Activated CD8-positive, alpha-beta T cell treated with anti-CD3 and anti-CD28 coated beads for 36 hours (primary cell): Measurements from ENCODE around the gene CENPP. TPM values are rescaled to one million over a fixed set of nuclear protein-coding genes. Genes with fewer than 3 reads are reported as not detected.

Experiments
- ATAC-seq: fragments of 200-7000 bp; cut with Tn5 transposase; one replicate; pipeline ENCODE4 v1.10.0; 2021; ENCODE audit warnings: mild to moderate bottlenecking, moderate library complexity
- CTCF ChIA-PET: fragments of 350-600 bp; sonication (Branson Sonifier 250); formaldehyde crosslinking; loops from one replicate; lab custom pipeline; 2021; ENCODE audit warnings: antibody characterized with exemption; lab: Charles Lee
- POLR2A ChIA-PET: fragments of 350-600 bp; sonication (Branson Sonifier 250); formaldehyde crosslinking; loops from one replicate; lab custom pipeline; 2021; ENCODE audit warnings: antibody characterized with exemption; lab: Charles Lee
- DNase-seq: peaks from one replicate; pipeline ENCODE4 v3.0.0-alpha.2; 2020
- H3K27ac Mint-ChIP-seq: one replicate; pipeline ENCODE4 v1.8.0; 2021; ENCODE audit warnings: mild to moderate bottlenecking, mixed read lengths
- H3K27me3 Mint-ChIP-seq: one replicate; pipeline ENCODE4 v1.8.0; 2021; ENCODE audit warnings: mixed read lengths
- H3K36me3 Mint-ChIP-seq: one replicate; pipeline ENCODE4 v1.8.0; 2021; ENCODE audit warnings: low read depth, mixed read lengths
- H3K4me1 Mint-ChIP-seq: one replicate; pipeline ENCODE4 v1.8.0; 2021; ENCODE audit warnings: low read depth, mixed read lengths
- H3K4me3 Mint-ChIP-seq: one replicate; pipeline ENCODE4 v1.8.0; 2021; ENCODE audit warnings: mild to moderate bottlenecking, moderate library complexity, mixed read lengths
- H3K9me3 Mint-ChIP-seq: one replicate; pipeline ENCODE4 v1.8.0; 2021; ENCODE audit warnings: mixed read lengths
- CTCF ChIP-seq: fragments of 200-600 bp; IDR thresholded peaks from one replicate; pipeline ENCODE4 v1.8.0; 2022; ENCODE audit warnings: antibody characterized with exemption, mild to moderate bottlenecking
- intact Hi-C: fragments of 100-400 bp; cut with micrococcal nuclease; formaldehyde crosslinking; loops from one replicate; pipeline ENCODE4 v1.10.0; 2022
- total RNA-seq, 2 experiments: library from RNA; stranded (reverse); gene quantifications; one replicate each; pipeline ENCODE4 v1.2.3, GENCODE V29; 2021

CENPP gene
- total RNA-seq, 2 experiments from 2014 or later, result 22.5 to 28.7 TPM

GRCh38 chr9:92345582-92345981 is 19.8 kb downstream of the CENPP start:
- Mint-ChIP-seq H3K4me1 (peaks cover under 1% of the 10 kb centered on the region), H3K36me3 (peaks cover 29% of the 10 kb centered on the region), H3K27me3 (no peaks in the 10 kb centered on the region), H3K27ac (no peak overlapping the region), H3K4me3 (no peak overlapping the region), H3K9me3 (no peaks in the 10 kb centered on the region)
- no peak for ATAC-seq
- intact Hi-C loops, result no loop called here
- CTCF ChIA-PET, result no interaction called here
- no peak for TF ChIP-seq CTCF
- POLR2A ChIA-PET, result no interaction called here
- no peak for DNase-seq

- ATAC-seq (no peak), DNase-seq (no peak)
- intact Hi-C loops, result no loop called here
- ChIA-PET CTCF (no interaction called here), POLR2A (interaction anchor here (1.0 kb wide), 1 partner anchor 25 kb away, joined by 3 read pairs; the partner anchor contains the start of gene CENPP)
- Mint-ChIP-seq H3K9me3 (peaks cover 4% of the 10 kb centered on the region), H3K36me3 (peaks cover 36% of the 10 kb centered on the region), H3K4me3 (no peak overlapping the region), H3K27ac (no peak overlapping the region), H3K27me3 (no peaks in the 10 kb centered on the region), H3K4me1 (peaks cover 4% of the 10 kb centered on the region)
- TF ChIP-seq CTCF, result no peak
Observed at GRCh38 chr9:92349771-92350739, 24.3 kb downstream of the CENPP start.

GRCh38 chr9:92350740-92351133 is 25.0 kb downstream of the CENPP start:
- no peak for TF ChIP-seq CTCF
- intact Hi-C loops, result no loop called here
- Mint-ChIP-seq H3K9me3 (peaks cover 9% of the 10 kb centered on the region), H3K27ac (no peak overlapping the region), H3K27me3 (no peaks in the 10 kb centered on the region), H3K4me3 (no peak overlapping the region), H3K4me1 (peaks cover 4% of the 10 kb centered on the region), H3K36me3 (peaks cover 41% of the 10 kb centered on the region)
- DNase-seq (no peak), ATAC-seq (no peak)
- CTCF ChIA-PET, result interaction anchor here (1.1 kb wide), 1 partner anchor 18 kb away, joined by 3 read pairs; no protein-coding TSS in a partner anchor
- POLR2A ChIA-PET, result interaction anchor here (1.0 kb wide), 1 partner anchor 25 kb away, joined by 3 read pairs; the partner anchor contains the start of gene CENPP

- Mint-ChIP-seq H3K4me1 (peaks cover 4% of the 10 kb centered on the region), H3K4me3 (no peak overlapping the region), H3K27me3 (no peaks in the 10 kb centered on the region), H3K36me3 (peaks cover 46% of the 10 kb centered on the region), H3K9me3 (peaks cover 14% of the 10 kb centered on the region), H3K27ac (no peak overlapping the region)
- DNase-seq (no peak), ATAC-seq (no peak)
- no peak for TF ChIP-seq CTCF
- POLR2A ChIA-PET, result no interaction called here
- intact Hi-C loops, result no loop called here
- CTCF ChIA-PET, result no interaction called here
Observed at GRCh38 chr9:92353051-92353450, 27.3 kb downstream of the CENPP start.
